ENCODE results near the gene MEIKIN.
"Not testable (repeated sequence)": the region's sequence is repeated elsewhere in the genome, so short reads cannot be mapped to it uniquely, and the experiment has no call there.

The MEIKIN gene

DNA sequence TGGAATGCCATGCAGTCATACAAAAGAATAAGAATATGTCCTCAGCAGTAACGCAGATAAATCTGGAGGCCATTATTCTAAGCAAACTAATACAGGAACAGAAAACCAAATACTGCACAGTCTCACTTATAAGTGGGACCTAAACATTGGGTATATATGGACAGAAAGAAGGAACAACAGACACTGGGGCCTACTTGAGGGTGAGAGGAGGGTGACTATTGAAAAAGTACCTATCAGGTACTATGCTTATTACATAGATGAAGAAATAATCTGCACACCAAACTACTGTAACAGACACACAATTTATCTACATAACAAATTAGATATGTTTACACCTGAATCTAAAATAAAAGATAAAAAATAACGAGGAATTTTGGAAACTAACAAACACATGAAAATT is 38.8 kb downstream of the MEIKIN start:
- no peak for DNase-seq (ENCODE audit: low read depth)

DNA sequence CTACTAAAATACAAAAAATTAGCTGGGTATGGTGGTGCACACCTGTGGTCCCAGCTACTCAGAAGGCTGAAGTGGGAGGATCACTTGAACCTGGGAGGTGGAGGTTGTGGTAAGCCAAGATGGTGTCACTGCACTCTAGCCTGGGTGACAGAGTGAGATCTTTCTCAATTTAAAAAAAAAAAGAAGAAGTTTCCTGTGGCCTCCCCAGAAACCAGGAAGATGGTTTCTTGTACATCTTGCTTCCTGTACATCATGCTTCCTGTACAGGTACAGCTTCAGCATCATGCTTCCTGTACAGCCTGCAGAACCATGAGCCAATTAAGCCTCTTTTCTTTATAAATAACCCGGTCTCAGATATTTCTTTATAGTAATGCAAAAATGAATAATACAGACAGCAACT is 43.2 kb downstream of the MEIKIN start:
- DNase-seq (ENCODE audit: low read depth), result not testable (repeated sequence)

DNA sequence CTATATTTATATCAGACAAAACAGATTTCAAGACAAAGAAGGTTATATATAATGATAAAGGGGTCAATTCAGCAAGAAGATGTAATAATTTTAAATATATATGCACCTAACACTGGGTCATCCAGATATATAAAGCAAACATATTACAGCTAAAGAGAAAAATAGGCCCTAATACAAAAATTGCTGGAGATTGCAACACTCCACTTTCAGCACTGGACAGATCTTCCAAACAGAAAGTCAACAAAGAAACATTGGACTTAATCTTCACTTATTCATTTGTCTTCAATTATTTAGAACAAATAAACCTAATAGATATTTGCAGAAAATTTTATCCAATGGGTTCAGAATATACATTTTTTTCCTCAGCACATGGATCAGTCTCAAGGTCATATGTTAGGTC is 45.8 kb downstream of the MEIKIN start:
- no peak for DNase-seq (ENCODE audit: low read depth)

GRCh38 chr5:131883984-131884383 is 61.5 kb downstream of the MEIKIN start:
- no peak for DNase-seq (ENCODE audit: low read depth)

GRCh38 chr5:131879705-131880104 is 65.8 kb downstream of the MEIKIN start:
- DNase-seq (ENCODE audit: low read depth), result no peak

GRCh38 chr5:131877873-131878272 is 67.6 kb downstream of the MEIKIN start:
- DNase-seq (ENCODE audit: low read depth), result no peak

DNA sequence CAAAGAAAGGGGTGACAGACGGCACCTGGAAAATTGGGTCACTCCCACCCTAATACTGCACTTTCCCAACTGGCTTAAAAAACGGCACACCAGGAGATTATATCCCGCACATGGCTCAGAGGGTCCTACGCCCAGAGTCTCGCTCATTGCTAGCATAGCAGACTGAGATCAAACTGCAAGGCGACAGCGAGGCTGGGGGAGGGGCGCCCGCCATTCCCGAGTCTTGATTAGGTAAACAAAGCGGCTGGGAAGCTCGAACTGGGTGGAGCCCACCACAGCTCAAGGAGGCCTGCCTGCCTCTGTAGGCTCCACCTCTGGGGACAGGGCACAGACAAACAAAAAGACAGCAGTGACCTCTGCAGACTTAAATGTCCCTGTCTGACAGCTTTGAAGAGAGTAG is 74.2 kb downstream of the MEIKIN start:
- DNase-seq (ENCODE audit: low read depth), result not testable (repeated sequence)

GRCh38 chr5:131867524-131867923 is 77.9 kb downstream of the MEIKIN start:
- no peak for DNase-seq (ENCODE audit: low read depth)

DNA sequence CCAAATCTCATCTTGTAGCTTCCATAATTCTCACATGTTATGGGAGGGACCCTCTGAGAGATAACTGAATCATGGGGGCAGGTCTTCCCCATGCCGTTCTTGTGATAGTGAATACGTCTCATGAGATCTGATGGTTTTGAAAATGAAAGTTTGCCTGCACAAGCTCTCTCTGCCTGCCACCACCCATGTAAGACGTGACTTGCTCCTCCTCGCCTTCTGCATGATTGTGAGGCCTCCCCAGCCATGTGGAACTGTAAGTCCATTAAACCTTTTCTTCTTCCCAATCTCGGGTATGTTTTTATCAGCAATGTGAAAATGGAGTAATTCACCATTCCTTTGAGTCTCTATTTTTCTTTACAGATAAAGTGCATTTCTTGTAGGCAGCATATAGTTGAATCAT is 81.8 kb downstream of the MEIKIN start:
- DNase-seq (ENCODE audit: low read depth), result no peak

GRCh38 chr5:131857388-131857787 is 88.1 kb downstream of the MEIKIN start:
- no peak for DNase-seq (ENCODE audit: low read depth)

DNA sequence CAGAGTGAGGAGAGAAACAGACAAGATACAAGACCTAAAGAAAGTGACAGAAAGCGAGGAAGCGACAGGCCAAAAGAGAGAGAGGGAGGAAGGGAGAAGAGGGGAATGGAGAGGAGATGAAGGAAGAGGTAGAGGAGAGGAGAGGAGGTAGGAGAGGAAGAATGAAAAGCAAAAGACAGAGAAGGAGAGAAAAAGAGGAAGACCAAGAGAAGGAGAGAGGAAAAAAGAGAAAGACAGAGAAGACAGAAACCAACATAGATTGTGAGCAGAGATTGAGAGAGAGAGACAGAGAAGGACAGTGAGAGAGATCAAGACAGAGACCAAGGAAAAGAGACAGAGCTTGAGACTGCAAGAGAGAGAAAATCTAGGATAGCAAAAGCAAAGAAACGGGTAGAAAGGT is 90.0 kb downstream of the MEIKIN start:
- DNase-seq (ENCODE audit: low read depth), result no peak

DNA sequence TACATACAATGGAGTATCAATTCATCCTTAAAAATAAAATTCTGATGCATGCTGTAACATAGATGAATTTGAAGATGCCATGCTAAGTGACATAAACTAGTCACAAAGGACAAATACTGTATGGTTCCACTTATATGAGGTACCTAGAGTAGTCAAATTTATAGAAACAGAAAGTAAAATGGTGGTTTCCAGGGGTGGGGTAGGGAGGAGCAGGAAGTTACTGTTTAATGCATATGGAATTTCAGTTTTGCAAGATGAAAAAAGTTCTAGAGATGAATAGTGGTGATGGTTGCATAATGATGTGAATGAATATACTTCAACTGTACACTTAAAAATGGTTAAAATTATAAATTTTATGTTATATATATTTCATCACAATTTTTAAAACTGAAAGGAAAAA is 91.3 kb downstream of the MEIKIN start:
- no peak for DNase-seq (ENCODE audit: low read depth)

DNA sequence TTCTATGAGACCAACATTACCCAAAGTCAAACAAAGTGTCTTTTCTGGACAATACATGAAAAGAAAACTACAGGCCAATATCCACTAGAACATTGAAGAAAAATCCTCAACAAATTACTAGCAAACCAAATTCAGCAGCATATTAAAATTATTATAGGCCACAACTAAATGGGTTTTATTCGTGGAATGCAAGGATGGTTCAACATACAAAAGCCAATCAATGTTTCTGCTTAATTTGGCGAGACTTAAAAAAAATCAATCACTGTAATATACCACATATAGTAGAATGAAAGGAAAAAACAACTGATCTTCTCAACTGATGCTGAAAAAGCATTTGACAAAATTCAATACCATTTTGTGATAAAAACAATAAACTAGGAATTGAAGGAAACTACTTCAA is 96.8 kb downstream of the MEIKIN start:
- DNase-seq (ENCODE audit: low read depth), result no peak

GRCh38 chr5:131846536-131846935 is 98.9 kb downstream of the MEIKIN start:
- no peak for DNase-seq (ENCODE audit: low read depth)

- DNase-seq (ENCODE audit: low read depth), result no peak
Observed at GRCh38 chr5:131845828-131846227, 99.6 kb downstream of the MEIKIN start.

- not testable (repeated sequence) for DNase-seq (ENCODE audit: low read depth)
Observed at GRCh38 chr5:131842971-131843370, 102.5 kb downstream of the MEIKIN start.

GRCh38 chr5:131832702-131833101 is 112.8 kb downstream of the MEIKIN start:
- DNase-seq (ENCODE audit: low read depth), result not testable (repeated sequence)

DNA sequence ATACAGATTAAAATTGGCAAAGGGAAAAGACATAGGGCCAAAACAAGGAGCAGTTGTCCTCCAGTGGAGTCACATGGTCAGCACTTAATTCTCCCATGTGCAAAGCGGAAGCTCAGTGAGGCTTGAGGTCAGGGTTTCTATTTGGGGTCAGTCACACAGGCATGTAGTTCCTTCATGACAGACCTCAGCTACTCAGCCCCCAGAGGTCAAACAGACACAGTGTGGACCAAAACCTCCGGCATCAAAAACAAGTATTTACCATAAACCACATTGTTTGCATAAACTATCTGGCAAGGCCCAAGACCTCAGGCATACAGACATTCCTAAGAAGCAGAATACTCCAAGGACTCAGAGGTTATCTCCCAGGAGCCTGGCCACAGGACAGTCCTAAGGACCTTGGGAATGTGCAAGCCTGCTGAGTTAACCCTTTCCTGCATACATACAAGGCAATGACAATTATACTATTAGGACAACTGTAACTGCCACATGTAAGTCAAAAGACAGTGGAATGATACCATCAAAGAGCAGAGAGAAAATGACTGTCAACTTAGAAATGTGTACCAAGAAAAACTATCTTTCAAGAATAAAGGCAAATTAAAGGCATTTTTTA is 120.0 kb downstream of the MEIKIN start:
- no peak for DNase-seq (ENCODE audit: low read depth)

GRCh38 chr5:131824631-131825030 is 120.8 kb downstream of the MEIKIN start:
- DNase-seq (ENCODE audit: low read depth), result no peak

DNA sequence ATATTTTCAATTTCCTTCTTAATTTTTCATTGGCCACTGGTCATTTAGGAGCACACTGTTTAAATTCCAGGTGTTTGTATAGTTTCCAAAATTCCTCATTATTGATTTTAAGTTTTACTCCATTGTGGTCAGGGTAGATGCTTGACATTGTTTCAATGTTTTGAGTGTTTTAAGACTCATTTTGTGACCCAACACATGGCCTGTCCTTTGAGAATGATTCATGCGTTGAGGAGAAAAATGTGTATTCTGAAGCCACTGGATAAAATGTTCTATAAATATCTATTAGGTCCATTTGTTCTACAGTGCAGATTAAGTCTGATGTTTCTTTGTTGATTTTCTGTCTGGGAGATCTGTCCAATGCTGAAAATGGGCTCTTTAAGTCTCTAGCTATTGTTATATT is 124.2 kb downstream of the MEIKIN start:
- no peak for DNase-seq (ENCODE audit: low read depth)

GRCh38 chr5:131818001-131818724 is 127.3 kb downstream of the MEIKIN start:
- DNase-seq (ENCODE audit: low read depth), result no peak

GRCh38 chr5:131814990-131815389 is 130.5 kb downstream of the MEIKIN start:
- no peak for DNase-seq (ENCODE audit: low read depth)

- DNase-seq (ENCODE audit: low read depth), result no peak
Observed at GRCh38 chr5:131812371-131813160, 132.9 kb downstream of the MEIKIN start.

Measured in stimulated activated CD8-positive, alpha-beta memory T cell treated with anti-CD3 and anti-CD28 coated beads, Interleukin-15, amount 100 ng/mL, for 1 hour (primary cell).